ENCODE measurements around the gene DUSP8. TPM values are rescaled to one million over a fixed set of nuclear protein-coding genes. Genes with fewer than 3 reads are reported as not detected.

Gene DUSP8
- total RNA-seq, 1 experiment from 2014 or later = 14.0 TPM

GRCh38 chr11:1544536-1544935 is 27.5 kb downstream of the DUSP8 start:
- Mint-ChIP-seq H3K4me1 (ENCODE audit: low read depth, unreplicated experiment) (no peaks in the 10 kb centered on the region), H3K27ac (ENCODE audit: unreplicated experiment) (no peak overlapping the region), H3K4me3 (ENCODE audit: low read depth, unreplicated experiment) (no peak overlapping the region), H3K9me3 (ENCODE audit: low read depth, unreplicated experiment) (no peaks in the 10 kb centered on the region), H3K36me3 (ENCODE audit: insufficient read depth, unreplicated experiment) (peaks cover 11% of the 10 kb centered on the region), H3K27me3 (ENCODE audit: unreplicated experiment) (peaks cover 50% of the 10 kb centered on the region)
- DNase-seq = no peak
- no peak for TF ChIP-seq CTCF (IDR thresholded peaks at IDR 0.05; ENCODE audit: unreplicated experiment)
- intact Hi-C loops (cut with micrococcal nuclease; ENCODE audit: unreplicated experiment) = no loop called here
- CTCF ChIA-PET = interaction anchor here (1.1 kb wide), 1 partner anchor 30 kb away, joined by 3 read pairs; no protein-coding TSS in a partner anchor
- no TSS peak for BruUV-seq (replicated peaks)

- BruUV-seq (replicated peaks) = no TSS peak
- no peak overlapping the region for H3K4me3 Mint-ChIP-seq (ENCODE audit: low read depth, unreplicated experiment)
These were observed 28.3 kb downstream of the DUSP8 start for GRCh38 chr11:1543606-1544263.

GRCh38 chr11:1542267-1542666 is 29.8 kb downstream of the DUSP8 start:
- Mint-ChIP-seq H3K9me3 (ENCODE audit: low read depth, unreplicated experiment) (no peaks in the 10 kb centered on the region), H3K4me3 (ENCODE audit: low read depth, unreplicated experiment) (no peak overlapping the region), H3K36me3 (ENCODE audit: insufficient read depth, unreplicated experiment) (no peaks in the 10 kb centered on the region), H3K4me1 (ENCODE audit: low read depth, unreplicated experiment) (no peaks in the 10 kb centered on the region), H3K27me3 (ENCODE audit: unreplicated experiment) (peaks cover 59% of the 10 kb centered on the region), H3K27ac (ENCODE audit: unreplicated experiment) (no peak overlapping the region)
- no TSS peak for BruUV-seq (replicated peaks)
- intact Hi-C loops (cut with micrococcal nuclease; ENCODE audit: unreplicated experiment) = no loop called here
- CTCF ChIA-PET = interaction anchor here (1.1 kb wide), 1 partner anchor 11 kb away, joined by 3 read pairs; no protein-coding TSS in a partner anchor
- no peak for TF ChIP-seq CTCF (IDR thresholded peaks at IDR 0.05; ENCODE audit: unreplicated experiment)
- DNase-seq = no peak

More at GRCh38 chr11:1543606-1544263, 28.3 kb downstream of the DUSP8 start:
- no peaks in the 10 kb centered on the region for H3K9me3 Mint-ChIP-seq (ENCODE audit: low read depth, unreplicated experiment)
- no peak for DNase-seq
- CTCF ChIA-PET = interaction anchor here (1.1 kb wide), 1 partner anchor 31 kb away, joined by 3 read pairs; no protein-coding TSS in a partner anchor
- intact Hi-C loops (cut with micrococcal nuclease; ENCODE audit: unreplicated experiment) = no loop called here
- H3K4me1 Mint-ChIP-seq (ENCODE audit: low read depth, unreplicated experiment) = no peaks in the 10 kb centered on the region
- peaks cover 11% of the 10 kb centered on the region for H3K36me3 Mint-ChIP-seq (ENCODE audit: insufficient read depth, unreplicated experiment)
- no peak for TF ChIP-seq CTCF (IDR thresholded peaks at IDR 0.05; ENCODE audit: unreplicated experiment)
- no peak overlapping the region for H3K27ac Mint-ChIP-seq (ENCODE audit: unreplicated experiment)
- H3K27me3 Mint-ChIP-seq (ENCODE audit: unreplicated experiment) = peaks cover 50% of the 10 kb centered on the region

- no peak overlapping the region for H3K4me3 Mint-ChIP-seq (ENCODE audit: low read depth, unreplicated experiment)
- intact Hi-C loops (cut with micrococcal nuclease; ENCODE audit: unreplicated experiment) = no loop called here
- no TSS peak for BruUV-seq (replicated peaks)
- no peak overlapping the region for H3K27ac Mint-ChIP-seq (ENCODE audit: unreplicated experiment)
- H3K36me3 Mint-ChIP-seq (ENCODE audit: insufficient read depth, unreplicated experiment) = no peaks in the 10 kb centered on the region
- H3K27me3 Mint-ChIP-seq (ENCODE audit: unreplicated experiment) = peaks cover 58% of the 10 kb centered on the region
- TF ChIP-seq CTCF (IDR thresholded peaks at IDR 0.05; ENCODE audit: unreplicated experiment) = no peak
- no peak for DNase-seq
- H3K9me3 Mint-ChIP-seq (ENCODE audit: low read depth, unreplicated experiment) = no peaks in the 10 kb centered on the region
- no peaks in the 10 kb centered on the region for H3K4me1 Mint-ChIP-seq (ENCODE audit: low read depth, unreplicated experiment)
- CTCF ChIA-PET = interaction anchor here (0.6 to 1.1 kb wide), 2 partner anchors 12 to 385 kb away, joined by 3 read pairs; no protein-coding TSS in a partner anchor
These were observed 30.4 kb downstream of the DUSP8 start for GRCh38 chr11:1541474-1542204.
